Muscle of back (tissue), 11 donors: ENCODE results near the gene SETD1A. TPM values are rescaled to one million over a fixed set of nuclear protein-coding genes. Genes with fewer than 3 reads are reported as not detected.
A peak's percentile ranks its signal among the peaks of the same experiment; 100 is the strongest.
"Not testable (repeated sequence)": the region's sequence is repeated elsewhere in the genome, so short reads cannot be mapped to it uniquely, and the experiment has no call there.

Source experiments
- DNase-seq, 3 donors: peaks; one replicate each; pipeline versions ENCODE4 v3.0.0 to v3.0.0-alpha.2; 2013
- polyA plus RNA-seq, 10 donors: library from polyadenylated mRNA; unstranded; fragments of 120-200 nt; gene quantifications; one replicate each; pipeline ENCODE4 v1.2.1, GENCODE V29; 2013; ENCODE audit not compliant: insufficient read length in 10 of 10

The SETD1A gene
- polyA plus RNA-seq, 10 donors = 9.5 to 15.9 (median 11.3) TPM

DNA sequence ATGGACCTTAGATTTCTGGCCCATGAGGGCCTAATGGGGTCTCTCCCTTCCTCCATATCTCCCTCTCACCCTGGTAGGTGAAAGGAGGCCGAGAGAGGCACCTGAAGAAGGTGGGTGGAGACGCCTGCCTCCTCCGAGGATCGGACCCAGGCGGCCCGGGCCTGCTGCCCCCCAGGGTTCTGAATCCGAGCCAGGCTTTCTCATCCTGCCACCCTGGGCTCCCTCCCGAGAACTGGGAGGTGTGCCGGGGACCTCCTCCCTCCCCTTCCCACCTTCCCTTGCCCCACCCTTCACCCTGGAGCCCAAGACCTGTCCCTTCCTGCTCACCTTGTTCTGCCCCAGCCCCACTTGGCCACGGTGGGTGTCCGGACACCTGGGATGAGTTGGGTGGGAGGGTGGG is 29.2 kb upstream of the SETD1A start:
- DNase-seq = no peak

DNA sequence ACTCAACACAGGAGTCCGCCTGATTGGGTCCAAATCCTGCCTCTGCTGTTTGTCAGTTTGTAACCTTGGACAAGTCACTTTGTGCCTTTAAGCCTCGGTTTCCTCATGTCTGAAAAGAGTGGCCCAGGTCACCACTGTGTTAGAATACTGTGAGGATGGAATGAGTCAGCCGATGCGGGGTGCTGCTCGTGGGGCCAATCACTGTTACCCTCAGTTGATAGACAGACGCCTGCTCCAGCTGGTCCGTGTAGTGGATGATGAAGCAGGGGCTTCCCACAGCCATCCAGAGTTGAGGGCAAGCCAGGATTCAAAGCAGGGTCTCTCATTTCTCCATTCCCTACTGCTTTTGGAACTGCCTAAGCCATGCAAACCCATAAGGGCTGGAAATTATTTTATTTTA is 28.4 kb upstream of the SETD1A start:
- no peak for DNase-seq

DNA sequence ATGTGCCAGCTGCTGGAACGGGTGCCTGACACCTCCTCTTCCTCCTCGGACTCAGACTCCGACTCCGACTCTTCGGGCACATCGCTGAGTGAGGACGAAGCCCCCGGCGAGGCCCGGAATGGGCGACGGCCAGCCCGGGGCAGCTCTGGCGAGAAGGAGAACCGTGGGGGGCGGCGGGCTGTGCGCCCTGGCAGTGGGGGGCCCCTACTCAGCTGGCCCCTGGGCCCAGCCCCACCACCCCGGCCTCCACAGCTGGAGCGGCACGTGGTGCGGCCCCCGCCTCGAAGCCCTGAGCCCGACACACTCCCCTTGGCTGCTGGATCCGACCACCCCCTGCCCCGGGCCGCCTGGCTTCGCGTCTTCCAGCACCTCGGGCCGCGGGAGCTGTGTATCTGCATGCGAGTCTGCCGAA is 27.4 kb upstream of the SETD1A start:
- peak in 1 of 3 donors; percentile 1 for DNase-seq

DNA sequence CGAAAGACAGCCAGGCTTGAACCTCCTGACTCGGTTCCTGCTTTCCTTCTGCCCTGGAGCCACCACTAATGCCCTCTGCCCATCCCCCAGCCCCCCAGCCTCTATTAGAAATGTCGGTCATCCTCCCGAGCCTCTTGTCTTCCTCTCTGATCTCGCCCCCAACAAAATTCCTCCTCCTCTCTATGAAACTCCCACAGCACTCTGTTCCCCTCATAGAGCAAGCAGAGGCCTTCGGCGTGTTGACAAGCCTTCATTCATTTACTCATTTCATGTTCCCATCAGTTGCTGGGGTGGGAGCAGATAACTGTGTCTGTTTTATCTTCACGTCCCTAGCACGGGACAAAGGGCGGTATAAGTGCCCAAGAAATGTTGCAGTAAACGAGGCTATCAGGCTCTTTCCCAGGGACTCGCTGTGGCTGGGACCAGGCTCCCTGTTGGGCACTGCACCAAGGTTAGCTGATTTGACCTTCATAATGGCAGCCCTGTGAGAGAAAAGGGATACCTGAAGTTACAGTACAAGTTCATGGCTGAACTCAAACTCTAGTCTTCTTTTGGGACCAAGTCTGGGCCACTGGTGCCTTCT is 26.4 kb upstream of the SETD1A start:
- no peak for DNase-seq

DNA sequence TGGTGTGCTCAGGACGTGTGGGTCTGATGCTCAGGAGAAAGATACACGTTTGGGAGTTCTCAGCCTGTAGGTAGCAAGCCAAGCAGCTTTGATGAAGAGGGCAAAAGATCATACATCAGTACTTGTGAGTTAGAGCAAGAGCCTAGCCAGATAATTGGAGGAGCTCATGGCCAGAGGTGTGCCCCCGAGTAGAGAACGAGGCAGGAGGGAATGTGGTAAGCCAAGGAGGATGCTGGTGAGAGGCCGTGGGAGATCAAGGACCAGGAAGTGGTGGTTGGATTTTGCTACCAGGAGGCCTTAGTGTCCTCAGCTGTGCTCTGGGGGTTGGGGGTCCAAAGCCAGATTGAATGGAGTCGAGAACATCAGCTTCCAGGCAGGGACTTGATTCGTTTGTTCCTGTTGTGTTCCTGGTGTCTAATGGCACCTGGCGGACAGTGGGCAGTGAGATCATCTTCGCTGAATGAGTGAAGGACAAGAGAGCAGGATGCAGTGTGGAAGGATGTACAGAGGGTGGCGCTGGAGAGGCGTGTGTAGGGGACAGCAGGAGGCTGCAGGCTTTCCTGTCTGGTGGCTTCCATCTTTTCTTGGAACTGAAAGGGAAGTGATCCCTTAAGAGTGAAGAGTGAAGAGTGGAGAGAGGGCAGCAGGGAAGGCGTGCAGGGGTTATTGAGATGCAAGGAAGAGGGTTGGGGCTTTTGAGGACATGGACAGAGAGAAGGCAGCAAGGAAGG is 22.6 kb upstream of the SETD1A start:
- peak in 1 of 3 donors; percentile 49 for DNase-seq

DNA sequence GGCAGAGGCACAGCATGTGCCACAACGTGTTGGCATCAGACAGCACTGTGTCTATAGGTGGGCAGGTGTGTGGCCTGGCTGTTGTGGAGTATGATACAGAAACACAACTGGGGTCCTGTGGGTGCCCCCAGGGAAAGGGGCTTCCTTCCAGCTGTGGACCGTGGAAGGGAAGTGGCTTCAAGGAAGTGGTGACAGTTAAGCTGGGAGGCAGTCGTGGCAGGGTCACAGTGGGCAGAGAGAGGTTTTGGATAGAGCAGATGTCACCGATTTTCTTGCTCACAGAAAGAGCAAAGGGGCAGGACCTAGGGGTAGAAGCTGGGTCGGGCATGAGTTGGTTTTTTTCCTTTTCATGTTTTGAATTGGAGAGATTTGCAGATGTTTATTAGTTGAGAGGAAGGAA is 19.9 kb upstream of the SETD1A start:
- no peak for DNase-seq

DNA sequence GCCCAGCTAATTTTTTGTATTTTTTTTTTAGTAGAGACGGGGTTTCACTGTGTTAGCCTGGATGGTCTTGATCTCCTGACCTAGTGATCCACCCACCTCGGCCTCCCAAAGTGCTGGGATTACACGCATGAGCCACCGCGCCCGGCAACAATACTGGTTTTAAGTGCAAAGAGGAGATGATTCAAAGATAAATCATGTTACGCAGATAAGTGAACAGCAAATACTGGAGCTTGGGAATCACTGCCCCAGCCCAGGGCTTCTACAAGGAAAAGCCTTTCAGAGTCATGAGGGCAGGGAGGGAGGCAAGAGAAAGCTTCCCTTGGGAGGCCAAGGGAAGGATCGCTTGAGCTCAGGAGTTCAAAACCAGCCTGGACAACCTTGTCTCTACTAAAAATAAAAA is 18.0 kb upstream of the SETD1A start:
- DNase-seq = not testable (repeated sequence)

DNA sequence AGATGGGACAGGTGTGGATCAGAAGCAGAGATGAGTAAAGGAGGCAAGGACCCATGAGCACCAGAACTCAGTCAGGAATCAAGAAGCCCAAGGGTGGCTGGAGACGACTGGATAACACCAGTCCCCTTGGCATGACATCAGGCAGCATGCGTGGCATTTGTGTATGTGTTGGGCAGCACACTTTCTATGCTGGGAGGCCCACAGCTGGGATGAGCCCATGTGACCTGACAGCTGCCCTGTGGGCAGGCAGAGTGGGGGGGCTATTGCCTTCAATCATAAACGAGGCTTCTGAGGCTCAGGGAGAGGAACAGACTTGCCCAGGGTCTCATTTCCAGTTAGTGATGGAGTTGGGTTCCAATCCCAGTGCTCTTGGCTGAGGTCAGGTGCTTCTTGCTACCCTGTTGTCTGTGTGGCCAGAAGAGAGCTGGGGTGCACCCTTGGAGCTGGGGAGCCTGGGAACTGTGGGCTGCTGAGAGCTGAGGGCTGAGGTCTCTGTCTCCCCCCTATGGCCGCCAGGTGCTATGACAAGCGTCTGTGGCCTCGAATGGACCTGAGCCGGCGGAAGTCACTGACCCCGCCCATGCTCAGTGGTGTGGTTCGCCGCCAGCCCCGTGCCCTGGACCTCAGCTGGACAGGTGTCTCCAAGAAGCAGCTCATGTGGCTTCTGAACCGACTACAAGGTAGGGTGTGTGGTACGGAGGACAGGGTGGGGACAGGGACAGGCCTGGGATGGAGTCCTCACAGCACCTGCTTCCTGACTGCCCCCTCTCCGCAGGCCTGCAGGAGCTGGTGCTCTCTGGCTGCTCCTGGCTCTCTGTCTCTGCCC is 15.7 kb upstream of the SETD1A start:
- peak in 1 of 3 donors; percentile 82 for DNase-seq

DNA sequence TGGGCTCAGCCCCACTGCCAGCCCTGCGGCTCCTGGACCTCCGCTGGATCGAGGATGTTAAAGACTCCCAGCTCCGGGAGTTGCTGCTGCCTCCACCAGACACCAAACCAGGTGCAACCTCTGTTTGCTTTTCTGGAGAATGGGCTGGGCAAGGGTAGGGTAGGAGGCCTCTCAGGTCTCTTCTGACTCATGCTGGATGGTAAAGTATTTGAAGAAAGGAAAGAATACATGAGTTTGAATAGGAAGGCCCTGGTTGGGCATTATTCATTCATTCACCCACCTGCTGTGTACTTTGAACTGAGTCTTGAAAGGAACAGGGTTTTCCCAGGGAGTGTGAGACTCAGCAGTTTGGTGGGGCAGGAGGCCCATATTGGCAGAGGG is 15.1 kb upstream of the SETD1A start:
- no peak for DNase-seq

DNA sequence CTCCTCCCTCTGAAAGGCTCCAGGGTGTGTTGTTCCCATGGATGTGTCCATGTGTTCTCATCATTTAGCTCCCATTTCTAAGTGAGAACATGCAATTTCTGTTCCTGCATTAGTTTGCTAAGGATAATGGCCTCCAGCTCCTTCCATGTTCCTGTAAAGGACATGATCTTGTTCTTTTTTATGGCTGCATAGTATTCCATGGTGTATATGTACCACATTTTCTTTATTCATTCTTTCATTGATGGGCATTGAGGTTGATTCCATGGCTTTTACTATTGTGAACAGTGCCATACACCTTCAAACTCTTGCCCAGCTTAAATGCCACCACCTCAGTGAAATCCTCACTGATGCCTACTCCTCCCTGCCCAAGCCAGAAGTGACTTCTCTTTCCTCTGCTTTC is 13.2 kb upstream of the SETD1A start:
- DNase-seq = no peak

DNA sequence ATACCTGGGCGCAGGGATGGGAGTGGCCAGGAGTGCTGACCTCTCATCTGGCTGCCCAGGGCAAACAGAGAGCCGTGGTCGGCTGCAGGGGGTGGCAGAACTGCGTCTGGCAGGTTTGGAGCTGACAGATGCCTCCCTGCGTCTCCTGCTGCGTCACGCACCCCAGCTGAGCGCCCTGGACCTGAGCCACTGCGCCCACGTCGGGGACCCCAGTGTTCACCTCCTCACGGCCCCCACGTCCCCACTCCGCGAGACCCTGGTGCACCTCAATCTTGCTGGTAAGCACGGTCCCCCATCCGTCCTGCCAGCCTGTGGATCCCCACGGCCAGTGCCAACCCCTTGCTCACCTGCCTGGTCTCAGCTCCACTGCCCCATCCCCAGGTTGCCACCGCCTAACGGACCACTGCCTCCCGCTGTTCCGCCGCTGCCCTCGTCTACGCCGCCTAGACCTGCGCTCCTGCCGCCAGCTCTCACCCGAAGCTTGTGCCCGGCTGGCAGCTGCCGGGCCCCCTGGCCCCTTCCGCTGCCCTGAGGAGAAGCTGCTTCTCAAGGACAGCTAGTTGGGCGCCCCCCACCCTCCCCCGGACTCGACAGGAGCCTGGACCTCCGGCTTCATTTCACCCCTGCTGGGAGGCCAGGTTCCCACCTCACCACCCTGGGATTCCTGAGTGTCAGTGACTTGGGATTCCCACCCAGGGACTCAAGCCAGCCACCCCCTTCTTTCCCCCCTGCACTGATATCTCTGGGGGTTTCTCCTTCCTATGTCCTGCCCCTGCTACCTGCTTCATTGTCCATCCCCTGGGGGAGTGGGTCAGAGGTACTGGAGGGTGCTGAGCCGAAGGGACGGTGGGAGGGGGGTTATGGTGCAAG is 10.6 kb upstream of the SETD1A start:
- DNase-seq = peak in 1 of 3 donors; percentile 43

DNA sequence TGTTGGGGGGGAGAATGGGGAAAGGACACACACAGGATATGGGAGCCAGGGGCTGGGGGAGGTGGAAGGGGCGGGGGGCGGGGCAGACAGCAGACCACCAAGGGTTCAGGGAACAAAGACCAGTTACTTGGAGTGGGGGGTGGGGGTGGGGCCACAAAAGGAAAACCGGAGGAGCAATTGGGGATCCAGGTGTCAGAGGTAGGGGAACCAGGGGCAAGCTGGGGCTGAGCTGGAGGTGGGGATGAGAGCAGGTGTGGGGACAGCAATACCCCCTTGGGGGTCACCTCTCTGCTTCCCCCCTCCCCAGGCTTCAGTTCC is 10.1 kb upstream of the SETD1A start:
- DNase-seq = no peak

DNA sequence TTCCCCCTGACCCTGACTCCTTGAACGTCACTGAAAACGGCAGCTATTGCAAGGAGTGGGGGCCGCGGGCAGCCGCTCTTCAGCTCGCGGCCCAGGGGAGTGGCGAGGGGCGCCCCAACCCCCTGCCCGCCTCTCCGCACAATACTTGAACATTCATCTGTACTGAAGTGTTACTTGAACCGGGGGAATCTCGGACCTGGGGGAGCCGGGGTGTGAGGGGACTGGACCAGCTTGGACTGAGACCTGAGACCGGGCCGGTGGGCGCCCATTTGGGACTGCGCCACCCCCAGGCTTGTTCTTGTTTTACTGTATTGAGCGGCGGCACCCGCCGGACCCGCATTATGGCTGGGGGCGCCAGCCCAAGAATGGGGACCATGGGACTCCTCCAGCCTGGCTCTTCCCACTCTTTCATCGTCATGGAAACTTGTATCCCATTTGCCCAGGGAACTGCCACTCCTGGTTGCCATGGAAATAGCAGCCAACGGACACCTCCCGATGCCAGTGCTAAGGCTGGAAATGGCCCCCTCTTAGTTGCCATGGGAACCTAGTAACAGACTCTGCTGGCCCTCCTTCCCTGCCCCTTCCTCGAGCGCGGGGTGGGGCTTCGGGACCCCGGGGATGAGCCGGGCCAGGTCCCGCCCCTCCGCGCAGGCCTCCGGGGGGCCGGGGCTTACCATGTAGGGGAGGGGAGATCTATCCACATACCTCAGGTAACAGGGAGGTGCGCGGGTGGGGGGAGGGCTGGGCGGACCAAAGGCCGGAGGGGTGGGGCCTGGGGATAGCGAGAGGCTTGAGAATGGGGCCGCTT is 9.5 kb upstream of the SETD1A start:
- peak; percentile 93 to 97 (median 93) for DNase-seq

DNA sequence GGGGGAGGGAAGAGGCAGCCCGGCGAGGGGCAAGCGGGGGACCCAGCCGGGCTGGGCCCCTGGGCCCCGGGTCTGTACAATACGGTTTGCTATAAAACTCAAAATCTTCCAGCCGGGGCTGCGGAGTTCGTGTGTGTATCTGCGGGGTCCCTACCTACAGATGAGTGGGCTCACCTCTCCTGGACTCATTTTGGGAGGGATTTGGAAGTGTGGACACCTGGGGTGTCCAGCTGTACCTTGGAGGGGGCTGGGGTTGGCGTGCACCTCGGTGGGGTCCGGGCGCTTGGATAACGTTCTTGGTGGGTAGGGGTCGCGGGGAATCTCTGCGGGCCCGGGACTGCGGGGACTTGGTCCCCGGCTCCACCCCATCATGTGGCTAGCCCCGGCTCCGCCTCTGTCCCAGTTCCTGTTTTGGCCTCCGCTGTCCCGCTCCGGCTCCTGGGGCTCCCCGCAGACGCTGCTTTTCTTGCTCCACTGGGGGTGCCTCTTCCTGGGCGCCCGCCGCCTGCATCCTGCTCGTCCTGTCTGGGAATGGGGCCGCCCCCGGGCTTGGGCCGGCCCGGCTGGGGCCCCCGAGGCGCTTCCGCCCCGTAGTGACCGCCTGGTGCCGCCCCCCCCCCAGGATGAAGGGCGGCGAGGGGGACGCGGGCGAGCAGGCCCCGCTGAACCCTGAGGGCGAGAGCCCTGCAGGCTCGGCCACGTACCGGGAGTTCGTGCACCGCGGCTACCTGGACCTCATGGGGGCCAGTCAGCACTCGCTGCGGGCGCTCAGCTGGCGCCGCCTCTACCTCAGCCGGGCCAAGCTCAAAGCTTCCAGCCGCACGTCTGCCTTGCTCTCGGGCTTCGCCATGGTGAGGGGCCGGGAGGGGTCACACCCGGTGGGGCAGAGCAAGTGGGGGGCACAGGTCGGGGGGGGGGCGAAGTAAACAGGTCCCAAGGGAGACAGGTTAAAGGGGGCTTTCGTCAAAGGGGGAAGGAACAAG is 8.6 kb upstream of the SETD1A start, which contains the start of gene ORAI3:
Gene ORAI3 (plus strand): TSS at position 402 of the 983 bp plus-strand sequence. CDS start 222 bp downstream, at position 624.
- peak; percentile 51 to 91 (median 72) for DNase-seq

DNA sequence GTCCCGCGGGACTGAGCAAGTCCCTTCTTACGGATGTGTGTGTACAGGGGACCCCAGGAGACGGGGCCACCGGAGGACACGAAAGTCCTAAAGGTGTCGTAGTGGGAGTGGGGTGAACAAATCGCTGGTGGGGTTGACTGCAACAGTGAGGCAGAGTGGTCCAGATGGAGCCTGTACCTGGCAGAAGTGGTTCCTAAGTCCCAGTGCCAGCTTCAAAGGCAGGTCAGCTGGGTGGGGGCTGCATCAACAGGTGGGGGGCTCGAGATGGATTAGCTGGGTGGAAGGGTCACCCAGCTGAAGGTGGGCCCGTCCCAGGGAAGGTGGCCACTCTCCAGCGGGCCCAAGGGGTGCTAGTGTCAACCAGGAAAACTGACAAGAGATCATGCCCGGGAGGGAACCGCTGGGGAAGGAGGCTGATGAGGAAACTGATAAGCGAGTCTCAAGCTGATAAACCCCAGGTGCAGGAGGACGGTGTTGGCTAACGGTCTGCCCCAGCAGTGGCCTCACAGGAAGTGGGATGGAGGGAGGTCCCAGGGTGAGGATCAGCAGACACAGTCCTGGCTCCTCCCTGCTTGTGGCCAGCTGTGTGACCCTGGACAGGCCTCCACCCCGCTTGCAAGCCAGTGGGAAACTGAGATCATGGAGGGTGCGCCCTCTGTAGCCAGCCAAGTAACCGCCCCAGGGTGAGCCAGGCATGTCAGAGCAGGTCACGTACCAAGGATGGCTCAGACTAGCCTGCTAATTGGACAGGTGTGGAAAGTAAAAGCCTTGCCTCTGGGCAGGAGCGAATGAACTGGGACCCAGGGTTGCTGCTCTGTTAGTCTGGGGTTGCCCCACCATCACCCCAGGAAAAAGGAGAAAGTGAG is 7.7 kb upstream of the SETD1A start:
- DNase-seq = peak; percentile 53 to 90 (median 71)

DNA sequence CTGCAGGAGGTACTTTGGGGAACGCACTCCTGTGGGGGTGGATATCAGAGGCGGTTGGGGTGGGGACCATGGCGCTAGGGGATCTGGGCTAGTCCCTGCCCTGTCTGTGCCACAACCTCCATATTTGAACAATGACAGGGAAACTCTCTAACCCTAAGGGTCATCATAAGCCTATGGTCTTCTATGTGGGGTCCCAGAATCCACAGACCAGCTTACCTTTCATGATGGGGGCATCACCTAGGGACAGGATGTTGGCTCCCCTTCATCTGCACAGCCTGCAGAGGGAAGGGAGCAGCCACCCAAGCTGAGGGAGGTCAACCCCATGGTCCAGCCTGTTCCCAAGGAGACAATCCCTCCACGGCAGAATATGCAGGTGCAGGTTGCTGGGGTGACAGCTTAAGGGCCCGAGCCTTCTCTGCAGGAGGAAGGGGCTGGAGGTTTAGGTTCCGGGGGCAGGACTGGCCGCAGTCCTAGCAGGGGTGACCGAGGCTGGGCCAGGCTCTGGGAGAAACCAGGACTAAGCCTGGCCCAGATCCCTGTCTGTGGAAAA is 7.0 kb upstream of the SETD1A start:
- DNase-seq = peak in 1 of 3 donors; percentile 42

DNA sequence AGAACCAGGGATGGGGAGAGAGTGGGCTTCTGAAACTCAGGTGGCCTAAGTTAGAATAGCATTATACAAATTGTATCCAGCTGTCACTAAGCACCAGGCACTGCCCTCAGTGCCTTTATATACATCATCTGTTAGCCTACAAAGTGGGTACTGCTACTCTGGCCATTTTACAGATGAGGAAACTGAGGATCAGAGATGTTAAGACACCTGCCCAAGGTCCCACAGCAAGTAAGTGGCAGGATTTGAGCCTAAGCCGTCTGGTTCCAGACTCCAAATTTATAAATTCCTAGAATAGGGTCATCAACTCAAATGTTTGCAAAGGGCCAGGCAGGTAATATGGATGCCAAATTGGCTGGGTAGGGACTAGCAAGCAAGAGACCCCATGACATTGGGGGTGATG is 6.4 kb upstream of the SETD1A start:
- DNase-seq = no peak

DNA sequence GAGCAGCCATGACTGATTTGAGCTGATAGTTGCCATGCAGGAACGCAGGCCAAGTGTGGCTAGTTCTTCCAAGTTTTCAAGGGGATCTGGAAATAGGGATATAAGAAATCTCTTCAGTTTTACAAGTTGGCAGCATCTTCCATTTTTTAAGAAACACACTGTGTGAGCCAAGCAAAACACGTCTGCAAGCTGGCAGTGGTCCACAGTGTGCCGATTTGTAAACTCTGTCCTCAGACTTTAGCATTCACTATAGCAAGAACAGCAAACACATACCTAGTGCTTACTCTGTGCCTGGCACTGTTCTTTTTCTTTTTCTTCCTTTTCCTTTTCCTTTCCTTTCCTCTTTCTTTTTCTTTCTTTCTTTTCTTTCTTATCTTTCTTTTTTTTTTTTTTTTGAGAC is 5.8 kb upstream of the SETD1A start:
- peak in 1 of 3 donors; percentile 70 for DNase-seq
